Ectodermal cell (in vitro differentiated cells): ENCODE results near the gene JPT1. TPM values are rescaled to one million over a fixed set of nuclear protein-coding genes. Genes with fewer than 3 reads are reported as not detected.

ENCODE experiments used
- H3K27ac ChIP-seq: 2 replicates; pipeline ENCODE4 v1.7.0; 2013; ENCODE audit warnings: mild to moderate bottlenecking, low read depth, low read length; ENCODE audit not compliant: insufficient read depth, poor library complexity, severe bottlenecking
- H3K27me3 ChIP-seq: 2 replicates; pipeline ENCODE4 v1.7.0; 2013; ENCODE audit warnings: mild to moderate bottlenecking, low read length; ENCODE audit not compliant: insufficient read depth, control insufficient read depth, poor library complexity, severe bottlenecking
- H3K36me3 ChIP-seq: one replicate; pipeline ENCODE4 v1.7.0; 2013; ENCODE audit warnings: low read length; ENCODE audit not compliant: control insufficient read depth, insufficient read depth
- H3K4me1 ChIP-seq: one replicate; pipeline ENCODE4 v1.7.0; 2013; ENCODE audit warnings: low read length; ENCODE audit not compliant: control insufficient read depth, insufficient read depth
- H3K4me3 ChIP-seq: 2 replicates; pipeline ENCODE4 v1.7.0; 2013; ENCODE audit warnings: low read depth, low read length, control low read depth; ENCODE audit not compliant: insufficient read depth
- H3K9me3 ChIP-seq: 2 replicates; pipeline ENCODE4 v1.7.0; 2013; ENCODE audit warnings: mild to moderate bottlenecking, low read length, moderate library complexity; ENCODE audit not compliant: control insufficient read depth
- WGBS, 2 experiments: methylation state at CpG; one replicate each; pipeline ENCODE4 v1.1.7; 2013; ENCODE audit warnings: missing lambda C conversion rate in 2 of 2; 5-methylcytosine and 5-hydroxymethylcytosine counted together
- polyA plus RNA-seq, 4 experiments: library from polyadenylated mRNA; stranded (reverse); fragments of 50-300 nt; gene quantifications; one replicate each; pipeline ENCODE4 v1.2.3, GENCODE V29; 2013

JPT1 gene
- polyA plus RNA-seq (2013, experiment 1 of 4): 265 TPM
- polyA plus RNA-seq (2013, experiment 2 of 4): 217 TPM
- polyA plus RNA-seq (2013, experiment 3 of 4): 231 TPM
- polyA plus RNA-seq (2013, experiment 4 of 4): 240 TPM

GRCh38 chr17:75154195-75155106 is at the start of gene JPT1:
Gene JPT1 (minus strand): TSS chr17:75154512. CDS start chr17:75154397, 115 bp downstream.
- WGBS, 2 experiments: 2% methylated on average over 65 to 67 of the region's 67 CpGs
- no peaks in the 10 kb centered on the region for H3K9me3 ChIP-seq
- H3K36me3 ChIP-seq: no peaks in the 10 kb centered on the region
- no peaks in the 10 kb centered on the region for H3K4me1 ChIP-seq
- H3K27ac ChIP-seq: peak within 1 kb of the TSS; percentile 52
- peak within 1 kb of the TSS; percentile 98 for H3K4me3 ChIP-seq
- no peaks in the 10 kb centered on the region for H3K27me3 ChIP-seq

GRCh38 chr17:75199886-75200618 is 45.7 kb upstream of the JPT1 start:
- Histone ChIP-seq H3K4me1 (no peaks in the 10 kb centered on the region), H3K27ac (no peak overlapping the region), H3K9me3 (no peaks in the 10 kb centered on the region), H3K27me3 (no peaks in the 10 kb centered on the region), H3K4me3 (no peak overlapping the region), H3K36me3 (no peaks in the 10 kb centered on the region)
- WGBS, 2 experiments: 89 to 90% methylated on average over 5 to 6 of the region's 6 CpGs

- H3K9me3 ChIP-seq: no peaks in the 10 kb centered on the region
- H3K4me3 ChIP-seq: no peak overlapping the region
- H3K27ac ChIP-seq: no peak overlapping the region
- WGBS, 2 experiments: 94 to 95% methylated on average over 4 of the region's 5 CpGs
- H3K27me3 ChIP-seq: no peaks in the 10 kb centered on the region
- no peaks in the 10 kb centered on the region for H3K4me1 ChIP-seq
- H3K36me3 ChIP-seq: no peaks in the 10 kb centered on the region
These were observed 40.6 kb upstream of the JPT1 start for GRCh38 chr17:75194879-75195278.

- no peaks in the 10 kb centered on the region for H3K9me3 ChIP-seq
- no peak overlapping the region for H3K4me3 ChIP-seq
- 86 to 89% methylated on average over 4 of the region's 4 CpGs for WGBS, 2 experiments
- no peaks in the 10 kb centered on the region for H3K36me3 ChIP-seq
- H3K27me3 ChIP-seq: no peaks in the 10 kb centered on the region
- no peaks in the 10 kb centered on the region for H3K4me1 ChIP-seq
- no peak overlapping the region for H3K27ac ChIP-seq
These were observed 37.3 kb upstream of the JPT1 start for GRCh38 chr17:75191584-75191983.

GRCh38 chr17:75188614-75189013 is 34.3 kb upstream of the JPT1 start:
- 89 to 93% methylated on average over 6 of the region's 6 CpGs for WGBS, 2 experiments
- no peaks in the 10 kb centered on the region for H3K9me3 ChIP-seq
- H3K27ac ChIP-seq: no peak overlapping the region
- no peaks in the 10 kb centered on the region for H3K4me1 ChIP-seq
- no peaks in the 10 kb centered on the region for H3K36me3 ChIP-seq
- no peak overlapping the region for H3K4me3 ChIP-seq
- H3K27me3 ChIP-seq: no peaks in the 10 kb centered on the region

- no peak overlapping the region for H3K4me3 ChIP-seq
- no peaks in the 10 kb centered on the region for H3K4me1 ChIP-seq
- H3K9me3 ChIP-seq: no peaks in the 10 kb centered on the region
- no peak overlapping the region for H3K27ac ChIP-seq
- no peaks in the 10 kb centered on the region for H3K27me3 ChIP-seq
- WGBS, 2 experiments: 95 to 96% methylated on average over 9 of the region's 9 CpGs
- H3K36me3 ChIP-seq: peaks cover 7% of the 10 kb centered on the region
These were observed 29.9 kb upstream of the JPT1 start for GRCh38 chr17:75183999-75184884.

GRCh38 chr17:75182569-75183436 is 28.5 kb upstream of the JPT1 start, which contains the start of gene SUMO2:
Gene SUMO2 (minus strand): TSS chr17:75182959. CDS start chr17:75182834, 125 bp downstream.
- WGBS, 2 experiments: 2% methylated on average over 90 to 91 of the region's 92 CpGs

GRCh38 chr17:75182319-75182568 is 27.9 kb upstream of the JPT1 start:
- peak overlapping the region; percentile 94 for H3K27ac ChIP-seq
- peak overlapping the region; percentile 73 for H3K4me3 ChIP-seq
- no peaks in the 10 kb centered on the region for H3K27me3 ChIP-seq
- H3K36me3 ChIP-seq: peaks cover 10% of the 10 kb centered on the region
- no peaks in the 10 kb centered on the region for H3K4me1 ChIP-seq
- 0 to 1% methylated on average over 33 of the region's 33 CpGs for WGBS, 2 experiments
- no peaks in the 10 kb centered on the region for H3K9me3 ChIP-seq

More at GRCh38 chr17:75182569-75183436, 28.5 kb upstream of the JPT1 start, which contains the start of gene SUMO2:
- Histone ChIP-seq H3K9me3 (no peaks in the 10 kb centered on the region), H3K4me3 (peak within 1 kb of the TSS; percentile 73), H3K27ac (peak within 1 kb of the TSS; percentile 94), H3K27me3 (no peaks in the 10 kb centered on the region), H3K36me3 (peaks cover 10% of the 10 kb centered on the region), H3K4me1 (no peaks in the 10 kb centered on the region)
